Activated CD4-positive, CD25-positive, alpha-beta regulatory T cell treated with anti-CD3 and anti-CD28 coated beads, Interleukin-2, amount 50 U/mL, for 16 hours (primary cell): ENCODE results near the gene ZBTB9.

Source experiments
- DNase-seq: peaks from one replicate; pipeline ENCODE4 v3.0.0-alpha.2; 2020; ENCODE audit warnings: low read depth, low spot score

The ZBTB9 gene

DNA sequence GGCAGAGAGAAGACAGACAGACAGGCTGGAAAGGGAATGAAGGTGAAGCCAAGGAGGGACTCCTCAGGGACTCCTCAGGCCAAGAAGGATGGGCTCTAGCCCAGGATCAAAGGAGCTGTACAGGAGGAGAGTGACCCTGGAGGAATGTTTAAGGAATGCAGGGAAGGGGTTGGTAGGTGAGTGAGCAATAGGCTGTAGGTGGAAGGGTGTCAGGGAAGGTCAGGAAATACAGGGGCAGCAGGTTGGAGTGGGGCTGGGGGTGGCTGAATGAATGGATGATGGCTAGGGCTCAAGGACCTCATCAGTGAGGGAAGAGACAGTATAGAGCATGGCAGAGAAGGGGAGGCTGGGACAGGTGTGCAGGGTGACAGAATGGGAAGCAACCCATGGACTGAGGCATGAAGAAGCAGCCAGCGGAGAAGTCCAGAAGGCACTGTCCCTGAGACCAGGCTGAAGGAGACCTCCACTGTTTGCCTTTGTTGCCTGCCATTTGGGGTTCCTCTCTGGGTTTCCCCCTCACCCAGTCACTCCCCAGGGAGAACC is 21.3 kb upstream of the ZBTB9 start:
- no peak for DNase-seq

DNA sequence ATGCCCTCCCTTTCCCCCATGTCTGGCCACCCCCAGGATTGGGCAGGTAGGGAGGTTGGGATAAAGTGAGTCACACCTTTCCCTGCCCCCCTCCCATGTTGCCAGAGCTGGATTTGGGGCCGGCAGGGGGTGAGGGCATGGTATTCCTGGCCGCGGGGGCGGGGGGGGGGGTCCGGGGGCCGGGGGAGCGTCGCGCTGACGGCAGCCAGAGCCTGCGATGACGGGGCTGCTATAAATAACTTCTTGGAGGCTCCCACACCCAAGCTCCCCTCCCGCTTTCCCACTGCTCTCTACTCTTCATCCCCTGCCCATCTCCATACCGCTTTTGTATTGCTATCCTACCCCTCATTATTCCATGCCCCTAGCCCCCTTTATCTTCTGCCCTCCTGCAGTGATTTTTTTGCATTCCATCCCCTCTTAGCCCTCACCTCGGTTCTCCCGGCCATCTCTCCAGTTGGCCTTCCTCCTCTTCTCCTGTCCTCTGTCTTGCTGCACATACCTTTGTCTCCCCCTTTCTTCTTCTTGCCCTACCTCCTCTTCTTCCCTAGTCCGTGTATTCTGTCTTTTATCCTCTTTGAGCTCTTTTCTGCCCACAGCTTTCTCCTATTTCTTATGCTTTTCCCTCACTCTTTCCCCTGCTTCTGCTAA is 20.7 kb upstream of the ZBTB9 start:
- no peak for DNase-seq

DNA sequence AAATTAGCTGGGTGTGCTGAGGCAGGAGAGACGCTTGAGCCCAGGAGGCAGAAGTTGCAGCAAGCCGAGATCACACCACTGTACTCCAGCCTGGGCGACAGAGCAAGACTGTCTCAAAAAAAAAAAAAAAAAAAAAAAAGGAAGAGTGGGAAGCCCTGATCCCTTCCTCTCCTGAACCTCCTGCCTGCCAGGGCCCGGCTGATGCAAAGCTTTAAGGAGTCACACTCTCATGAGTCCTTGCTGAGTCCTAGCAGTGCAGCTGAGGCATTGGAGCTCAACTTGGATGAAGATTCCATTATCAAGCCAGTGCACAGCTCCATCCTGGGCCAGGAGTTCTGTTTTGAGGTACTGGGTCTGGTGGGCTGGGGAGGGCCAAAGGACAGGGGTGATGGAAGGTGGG is 19.4 kb upstream of the ZBTB9 start:
- DNase-seq: no peak

DNA sequence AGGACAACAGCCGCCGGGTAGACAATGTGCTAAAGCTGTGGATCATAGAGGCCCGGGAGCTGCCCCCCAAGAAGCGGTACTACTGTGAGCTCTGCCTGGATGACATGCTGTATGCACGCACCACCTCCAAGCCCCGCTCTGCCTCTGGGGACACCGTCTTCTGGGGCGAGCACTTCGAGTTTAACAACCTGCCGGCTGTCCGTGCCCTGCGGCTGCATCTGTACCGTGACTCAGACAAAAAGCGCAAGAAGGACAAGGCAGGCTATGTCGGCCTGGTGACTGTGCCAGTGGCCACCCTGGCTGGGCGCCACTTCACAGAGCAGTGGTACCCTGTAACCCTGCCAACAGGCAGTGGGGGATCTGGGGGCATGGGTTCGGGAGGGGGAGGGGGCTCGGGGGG is 16.7 kb upstream of the ZBTB9 start:
- DNase-seq: no peak

DNA sequence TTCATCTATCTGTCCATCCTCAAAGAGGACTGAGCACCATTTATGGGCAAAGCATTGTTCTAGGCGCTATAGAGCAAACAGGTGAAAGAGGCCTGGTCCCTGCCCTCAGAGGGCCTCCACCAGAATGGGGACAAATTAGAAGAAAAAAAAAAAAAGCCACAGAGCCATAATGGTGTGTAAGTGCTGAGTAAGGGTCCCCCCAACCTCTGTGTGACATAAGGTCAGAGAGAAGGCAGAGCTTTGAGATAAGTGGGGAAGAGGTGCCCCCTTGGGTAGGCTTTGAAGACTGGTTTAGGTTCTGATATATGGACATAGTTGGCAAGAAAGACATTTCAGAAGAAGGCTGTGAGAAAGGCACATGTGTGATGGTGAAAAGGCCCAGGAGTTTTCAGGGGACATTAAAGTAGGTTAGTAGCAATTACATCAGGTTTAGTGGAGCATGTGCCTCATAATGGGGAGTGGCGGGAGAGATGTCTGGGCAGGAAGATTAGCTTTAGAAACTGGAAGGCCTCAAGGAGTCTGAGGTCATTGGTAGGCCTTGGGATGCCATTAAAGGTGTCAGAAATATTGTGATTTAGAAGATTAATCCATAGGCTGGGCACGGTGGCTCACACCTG is 15.3 kb upstream of the ZBTB9 start:
- DNase-seq: no peak

DNA sequence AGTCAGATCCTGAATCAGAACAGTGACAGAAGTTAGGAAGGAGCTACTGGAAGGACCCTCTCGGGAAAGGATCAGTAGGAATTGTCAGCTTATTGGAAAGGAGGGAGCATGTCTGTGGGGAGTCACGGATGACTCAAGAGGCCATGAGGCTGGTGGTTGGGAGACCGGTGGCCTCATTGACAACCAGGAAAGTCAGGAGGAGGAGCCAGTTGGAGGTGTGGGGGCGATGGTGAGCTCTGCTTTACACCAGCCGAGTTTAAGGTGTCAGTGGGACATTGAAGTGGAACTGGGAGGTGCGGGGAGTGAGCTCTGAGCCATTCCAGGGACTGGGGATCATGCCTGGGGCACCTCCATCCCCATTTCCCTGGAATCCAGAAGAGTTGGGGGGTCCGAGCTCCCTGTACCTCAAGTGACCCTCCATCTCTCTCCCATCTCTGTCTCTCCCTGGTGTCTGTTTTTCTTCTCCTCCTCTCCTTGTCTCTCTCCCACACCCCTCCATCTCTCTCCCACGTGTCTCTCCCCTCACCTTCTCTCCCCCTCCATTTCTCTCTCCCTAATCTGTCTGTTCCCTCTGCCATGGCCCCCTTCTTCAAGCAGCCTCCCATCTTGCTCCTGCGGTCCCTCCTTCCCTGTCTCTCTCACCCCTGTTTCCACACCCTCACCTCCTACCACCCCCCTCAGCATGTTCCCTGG is 14.3 kb upstream of the ZBTB9 start:
- DNase-seq: no peak

DNA sequence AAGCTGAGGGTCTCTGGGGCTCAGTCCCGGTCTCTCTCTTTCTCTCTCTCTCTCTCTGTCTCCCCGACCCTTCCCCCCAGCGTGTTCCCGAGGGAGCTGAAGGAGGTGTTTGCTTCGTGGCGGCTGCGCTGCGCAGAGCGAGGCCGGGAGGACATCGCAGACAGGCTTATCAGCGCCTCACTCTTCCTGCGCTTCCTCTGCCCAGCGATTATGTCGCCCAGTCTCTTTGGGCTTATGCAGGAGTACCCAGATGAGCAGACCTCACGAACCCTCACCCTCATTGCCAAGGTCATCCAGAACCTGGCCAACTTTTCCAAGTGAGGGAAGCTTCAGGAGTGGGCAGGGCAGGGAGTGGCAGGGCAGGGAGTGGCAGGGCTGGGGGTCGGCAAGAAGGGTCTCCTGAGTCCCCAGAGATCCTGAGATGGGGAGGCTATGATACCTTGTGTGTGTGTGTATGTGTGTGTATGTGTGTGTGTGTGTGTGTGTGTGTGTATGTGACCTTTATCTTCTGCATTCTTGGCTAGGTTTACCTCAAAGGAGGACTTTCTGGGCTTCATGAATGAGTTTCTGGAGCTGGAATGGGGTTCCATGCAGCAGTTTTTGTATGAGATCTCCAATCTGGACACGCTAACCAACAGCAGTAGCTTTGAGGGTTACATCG is 13.6 kb upstream of the ZBTB9 start:
- DNase-seq: no peak

DNA sequence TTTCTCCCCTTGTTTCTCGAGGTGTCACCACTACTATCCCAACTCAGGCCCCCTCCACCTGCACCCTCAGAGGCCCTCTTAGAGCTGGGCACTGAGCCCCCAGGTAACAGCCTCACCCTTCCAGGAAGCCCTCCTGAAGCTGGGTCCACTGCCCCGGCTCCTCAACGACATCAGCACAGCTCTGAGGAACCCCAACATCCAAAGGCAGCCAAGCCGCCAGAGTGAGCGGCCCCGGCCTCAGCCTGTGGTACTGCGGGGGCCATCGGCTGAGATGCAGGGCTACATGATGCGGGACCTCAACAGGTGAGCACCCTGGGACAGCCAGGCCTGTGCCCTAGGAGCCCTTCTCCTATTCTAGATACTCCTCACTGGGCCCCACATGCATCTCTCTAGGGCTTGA is 12.9 kb upstream of the ZBTB9 start:
- no peak for DNase-seq

DNA sequence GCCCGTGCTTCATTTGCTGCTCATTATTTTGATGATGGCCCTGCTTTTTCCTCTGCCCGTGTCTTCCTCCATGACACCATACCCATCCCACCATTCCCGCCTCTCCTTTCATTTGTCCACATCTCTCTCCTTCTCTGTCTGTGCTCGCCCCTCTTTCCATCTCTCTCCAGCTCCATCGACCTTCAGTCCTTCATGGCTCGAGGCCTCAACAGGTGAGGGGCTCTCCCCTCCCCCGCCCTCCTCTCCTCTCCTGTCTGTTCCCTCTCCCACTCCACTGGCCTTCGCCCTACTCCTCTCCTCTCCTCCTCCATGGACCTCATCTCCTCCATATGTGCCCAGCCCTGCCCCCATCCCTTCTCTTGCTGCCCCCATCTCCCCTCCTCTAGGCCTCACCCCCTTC is 12.1 kb upstream of the ZBTB9 start:
- DNase-seq: no peak

DNA sequence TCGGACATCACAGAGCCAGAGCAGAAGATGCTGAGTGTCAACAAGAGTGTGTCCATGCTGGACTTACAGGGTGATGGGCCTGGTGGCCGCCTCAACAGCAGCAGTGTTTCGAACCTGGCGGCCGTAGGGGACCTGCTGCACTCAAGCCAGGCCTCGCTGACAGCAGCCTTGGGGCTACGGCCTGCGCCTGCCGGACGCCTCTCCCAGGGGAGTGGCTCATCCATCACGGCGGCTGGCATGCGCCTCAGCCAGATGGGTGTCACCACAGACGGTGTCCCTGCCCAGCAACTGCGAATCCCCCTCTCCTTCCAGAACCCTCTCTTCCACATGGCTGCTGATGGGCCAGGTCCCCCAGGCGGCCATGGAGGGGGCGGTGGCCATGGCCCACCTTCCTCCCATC is 11.4 kb upstream of the ZBTB9 start:
- DNase-seq: no peak

DNA sequence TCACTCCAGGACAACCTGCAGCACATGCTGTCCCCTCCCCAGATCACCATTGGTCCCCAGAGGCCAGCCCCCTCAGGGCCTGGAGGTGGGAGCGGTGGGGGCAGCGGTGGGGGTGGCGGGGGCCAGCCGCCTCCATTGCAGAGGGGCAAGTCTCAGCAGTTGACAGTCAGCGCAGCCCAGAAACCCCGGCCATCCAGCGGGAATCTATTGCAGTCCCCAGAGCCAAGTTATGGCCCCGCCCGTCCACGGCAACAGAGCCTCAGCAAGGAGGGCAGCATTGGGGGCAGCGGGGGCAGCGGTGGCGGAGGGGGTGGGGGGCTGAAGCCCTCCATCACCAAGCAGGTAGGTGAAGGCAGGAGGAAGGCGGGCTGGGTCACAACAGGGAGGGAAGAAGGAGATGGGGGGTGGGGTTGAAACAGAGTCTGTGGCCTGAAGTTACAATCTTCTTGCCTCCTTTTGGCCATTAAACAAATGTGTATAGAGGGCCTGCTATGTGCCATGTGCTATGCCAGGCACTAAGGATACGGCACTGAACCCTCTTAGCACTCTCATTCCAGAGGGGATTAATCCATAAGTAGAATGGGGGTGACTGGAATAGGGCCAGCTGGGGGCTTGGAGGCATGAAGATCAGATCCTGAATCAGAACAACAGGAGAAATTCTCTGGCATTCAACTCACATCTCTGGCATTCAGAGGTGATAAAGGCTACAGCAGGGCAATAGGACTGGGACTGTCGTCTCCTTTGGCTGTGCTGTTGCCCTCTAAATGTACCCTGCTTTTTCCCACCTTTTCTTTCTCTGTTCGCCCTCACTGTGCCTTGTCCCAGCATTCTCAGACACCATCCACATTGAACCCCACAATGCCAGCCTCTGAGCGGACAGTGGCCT is 10.5 kb upstream of the ZBTB9 start:
- no peak for DNase-seq

DNA sequence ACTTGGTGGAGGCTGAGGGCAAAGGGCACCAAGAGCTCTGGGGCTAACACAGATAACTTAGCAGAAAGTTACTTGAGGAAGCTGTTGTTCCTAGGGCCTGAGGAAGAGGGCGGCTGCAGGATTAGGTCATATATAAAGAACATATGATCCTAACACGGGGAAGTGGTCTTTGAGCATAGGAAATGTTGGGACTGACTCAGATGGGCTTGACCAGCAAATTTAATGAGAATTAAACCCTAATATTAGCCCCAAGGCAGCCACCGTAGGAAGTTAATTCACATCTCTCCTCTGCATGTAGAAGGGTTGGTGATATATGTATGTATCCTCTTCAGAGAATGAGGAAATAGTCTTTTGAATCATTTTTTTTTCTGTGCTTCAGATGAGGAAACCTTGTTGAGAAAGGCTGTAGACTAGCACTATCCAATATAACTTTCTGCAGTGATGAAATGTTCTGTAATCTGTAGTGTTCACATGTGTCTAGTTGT is 9.2 kb upstream of the ZBTB9 start:
- no peak for DNase-seq

DNA sequence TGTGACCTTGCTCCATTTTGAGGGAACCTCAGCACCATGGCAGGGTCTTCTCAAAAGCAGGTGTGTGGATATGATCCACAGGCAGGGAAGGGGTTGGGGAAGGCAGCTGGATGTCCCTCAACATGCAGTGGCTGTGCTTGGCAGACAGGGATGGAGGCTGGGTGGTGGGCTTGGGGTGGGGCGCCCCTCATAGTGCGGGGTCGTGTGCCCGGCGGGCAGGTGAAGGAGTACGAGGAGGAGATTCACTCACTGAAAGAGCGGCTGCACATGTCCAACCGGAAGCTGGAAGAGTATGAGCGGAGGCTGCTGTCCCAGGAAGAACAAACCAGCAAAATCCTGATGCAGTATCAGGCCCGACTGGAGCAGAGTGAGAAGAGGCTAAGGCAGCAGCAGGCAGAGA is 8.0 kb upstream of the ZBTB9 start:
- DNase-seq: no peak

DNA sequence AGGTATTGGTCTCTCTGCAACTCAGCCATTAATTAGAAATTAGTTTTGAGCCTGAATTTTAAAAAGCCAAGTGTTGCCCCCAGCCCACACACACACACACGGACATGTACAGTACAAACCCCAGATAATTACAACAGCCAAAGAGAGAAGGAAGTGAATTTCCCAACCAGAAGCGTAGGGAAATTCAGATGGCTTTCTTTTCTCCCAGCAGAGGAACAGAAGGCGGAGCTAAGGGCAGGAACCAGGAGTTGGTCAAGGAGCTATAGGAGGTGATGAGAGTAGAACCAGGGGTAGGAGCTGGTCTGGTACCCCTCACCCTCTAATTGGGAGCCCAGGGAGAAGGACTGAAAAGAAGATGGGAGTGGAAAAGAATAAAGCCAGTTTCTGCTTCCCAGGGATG is 3.9 kb upstream of the ZBTB9 start:
- DNase-seq: no peak

DNA sequence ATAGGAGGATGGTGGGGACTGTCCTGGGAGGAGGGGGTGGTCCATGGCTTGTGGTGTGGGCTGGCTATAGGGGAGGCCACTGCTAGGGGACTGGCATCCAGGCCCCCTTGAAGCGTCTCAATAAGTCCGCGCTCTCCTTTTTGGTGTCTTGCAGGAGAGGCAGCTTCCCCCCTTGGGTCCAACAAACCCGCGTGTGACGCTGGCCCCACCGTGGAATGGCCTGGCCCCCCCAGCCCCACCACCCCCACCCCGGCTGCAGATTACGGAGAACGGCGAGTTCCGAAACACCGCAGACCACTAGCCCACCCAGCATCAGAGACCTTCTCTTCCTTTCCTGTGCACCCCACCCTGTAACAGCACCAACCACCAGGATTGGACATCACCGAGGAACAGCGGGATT is 2.8 kb upstream of the ZBTB9 start:
- no peak for DNase-seq

DNA sequence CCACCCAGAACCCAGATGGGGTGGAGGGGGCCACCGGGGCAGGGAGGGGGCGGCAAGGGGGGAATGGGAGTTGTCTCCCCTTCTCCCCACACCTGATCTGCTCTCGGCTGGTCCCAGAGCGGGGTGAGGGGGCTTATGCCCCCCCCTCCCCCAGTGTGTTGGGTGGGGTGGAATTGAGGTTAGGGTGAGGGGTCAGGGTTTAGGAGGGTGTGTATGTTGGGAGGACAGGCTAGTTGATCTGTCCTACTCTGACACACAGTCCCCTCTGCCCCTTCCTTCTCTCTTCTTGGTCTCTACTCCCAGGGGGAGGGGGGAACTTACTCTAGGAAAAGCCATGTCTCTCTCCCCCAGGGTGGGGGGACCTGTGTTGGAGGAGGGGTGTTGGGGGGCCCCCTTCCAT is 1.9 kb upstream of the ZBTB9 start:
- DNase-seq: no peak

DNA sequence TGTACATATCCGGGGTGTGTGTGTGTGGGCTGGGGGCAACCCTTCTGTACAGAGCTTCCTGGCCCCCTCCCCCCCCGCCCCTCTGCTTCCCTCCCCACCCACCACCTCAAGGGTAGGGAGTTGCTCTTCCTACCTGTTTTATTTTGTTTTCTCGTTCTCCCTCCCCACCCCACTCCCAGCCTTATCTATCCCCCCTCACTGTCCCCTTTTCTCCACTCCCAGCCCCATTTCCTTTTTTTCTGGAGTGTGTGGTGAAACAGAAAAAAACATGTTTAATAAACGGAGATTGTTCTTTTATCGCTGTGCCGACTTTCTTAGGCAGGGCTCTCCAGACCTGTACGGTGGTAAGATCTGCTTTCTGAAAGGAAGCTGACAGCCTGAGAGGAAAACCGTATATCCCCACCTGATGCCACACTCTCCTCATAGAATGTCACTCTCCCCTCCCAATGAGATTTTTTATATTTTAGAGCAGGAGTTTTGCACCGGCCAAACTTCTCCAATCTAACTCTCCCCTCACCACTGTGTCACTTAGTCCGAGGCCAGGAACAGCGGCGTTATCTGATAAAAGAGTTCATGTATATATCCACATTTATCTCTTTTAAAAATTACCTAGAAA is 875 bp upstream of the ZBTB9 start:
- no peak for DNase-seq

DNA sequence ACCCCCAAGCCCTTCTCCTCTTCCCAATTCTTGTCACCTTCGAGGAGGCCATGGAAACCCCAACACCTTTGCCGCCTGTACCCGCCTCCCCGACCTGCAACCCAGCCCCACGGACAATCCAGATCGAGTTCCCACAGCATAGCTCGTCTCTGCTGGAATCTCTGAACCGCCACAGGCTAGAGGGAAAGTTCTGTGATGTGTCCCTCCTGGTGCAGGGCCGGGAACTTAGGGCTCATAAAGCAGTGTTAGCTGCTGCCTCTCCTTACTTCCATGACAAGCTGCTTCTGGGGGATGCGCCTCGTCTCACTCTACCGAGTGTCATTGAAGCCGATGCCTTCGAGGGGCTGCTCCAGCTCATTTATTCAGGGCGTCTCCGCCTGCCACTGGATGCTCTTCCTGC is 675 bp downstream of the ZBTB9 start:
- DNase-seq: no peak

DNA sequence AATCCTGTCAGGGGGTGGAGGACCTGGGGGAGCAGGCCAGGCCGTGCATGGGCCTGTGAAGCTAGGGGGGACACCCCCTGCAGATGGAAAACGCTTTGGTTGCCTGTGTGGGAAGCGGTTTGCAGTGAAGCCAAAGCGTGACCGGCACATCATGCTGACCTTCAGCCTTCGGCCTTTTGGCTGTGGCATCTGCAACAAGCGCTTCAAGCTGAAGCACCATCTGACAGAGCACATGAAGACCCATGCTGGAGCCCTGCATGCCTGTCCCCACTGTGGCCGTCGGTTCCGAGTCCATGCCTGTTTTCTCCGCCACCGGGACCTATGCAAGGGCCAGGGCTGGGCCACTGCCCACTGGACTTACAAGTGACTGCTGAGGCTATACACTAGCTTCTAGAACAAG is 1.8 kb downstream of the ZBTB9 start:
- no peak for DNase-seq

DNA sequence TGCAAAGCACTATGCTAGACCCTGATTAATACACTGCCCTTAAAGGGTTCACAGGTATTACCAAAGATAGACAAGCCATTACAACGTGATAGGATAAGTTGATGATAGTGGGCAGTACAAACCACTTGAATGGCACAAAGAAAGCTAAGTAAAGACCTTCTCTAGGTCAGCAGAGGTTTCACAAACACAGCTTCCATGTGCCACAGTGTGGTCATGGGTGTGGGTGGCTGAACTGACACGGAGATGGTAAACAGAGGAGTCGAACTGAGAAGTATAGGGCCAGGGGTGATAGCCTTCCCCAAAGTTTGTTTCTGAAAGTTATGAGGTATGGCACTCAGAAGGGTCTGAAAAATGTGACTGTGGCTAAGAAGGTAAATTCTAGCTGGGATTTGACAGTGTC is 4.3 kb downstream of the ZBTB9 start:
- DNase-seq: no peak

DNA sequence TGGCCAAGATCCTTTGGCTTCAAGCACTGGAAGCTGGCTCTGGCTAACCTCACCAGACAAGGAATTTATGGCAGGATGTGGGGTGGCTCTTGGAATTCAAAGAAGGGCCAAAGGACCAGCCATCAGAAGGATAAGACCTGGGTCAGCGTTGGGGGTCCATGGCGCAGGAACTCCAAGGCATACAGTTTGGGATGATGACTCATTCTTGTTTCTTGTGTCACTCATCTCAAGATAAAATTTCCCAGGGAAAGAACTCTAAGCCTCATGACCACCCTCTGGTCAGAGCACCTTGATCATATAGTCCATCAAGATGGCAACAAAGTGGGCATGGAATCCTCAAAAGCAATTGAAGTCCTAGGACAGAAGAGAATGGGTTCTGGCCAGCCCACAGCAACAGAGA is 4.8 kb downstream of the ZBTB9 start:
- DNase-seq: no peak
